ENCODE data around the gene FHDC1.

Gene FHDC1

DNA sequence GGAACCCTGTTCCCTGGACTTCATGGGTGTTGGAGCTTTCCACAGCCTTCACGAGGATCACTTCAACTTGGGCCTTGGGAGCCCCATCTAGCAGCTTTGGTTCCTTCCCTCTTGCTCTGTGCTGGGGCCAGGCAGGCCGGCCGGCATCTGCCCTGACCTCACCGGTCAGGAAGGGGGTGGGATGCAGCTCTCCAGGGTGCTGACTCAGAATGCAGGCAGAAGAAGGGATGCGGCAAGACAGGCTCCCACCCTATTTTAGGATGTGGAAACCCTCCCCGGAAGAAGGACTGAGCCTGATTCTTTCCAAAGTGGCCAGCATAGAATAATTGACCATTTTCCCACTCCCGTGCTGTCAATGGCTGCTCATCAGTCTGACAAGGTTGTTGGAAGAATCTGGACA lies 47.1 kb downstream of the FHDC1 start:
- Histone ChIP-seq H3K4me3 (ENCODE audit: low read depth, low read length) (no peak overlapping the region), H3K79me2 (ENCODE audit: control insufficient read depth, insufficient read depth, low read length, unreplicated experiment) (no peaks in the 10 kb centered on the region), H3K27me3 (ENCODE audit: insufficient read depth, low read length) (peaks cover 47% of the 10 kb centered on the region), H3K4me1 (ENCODE audit: control insufficient read depth, insufficient read depth, low read length, unreplicated experiment) (no peaks in the 10 kb centered on the region), H2AFZ (ENCODE audit: low read length, unreplicated experiment) (no peak overlapping the region), H3K36me3 (ENCODE audit: insufficient read depth, low read length) (no peaks in the 10 kb centered on the region), H3K27ac (ENCODE audit: low read depth, low read length) (no peak overlapping the region)

DNA sequence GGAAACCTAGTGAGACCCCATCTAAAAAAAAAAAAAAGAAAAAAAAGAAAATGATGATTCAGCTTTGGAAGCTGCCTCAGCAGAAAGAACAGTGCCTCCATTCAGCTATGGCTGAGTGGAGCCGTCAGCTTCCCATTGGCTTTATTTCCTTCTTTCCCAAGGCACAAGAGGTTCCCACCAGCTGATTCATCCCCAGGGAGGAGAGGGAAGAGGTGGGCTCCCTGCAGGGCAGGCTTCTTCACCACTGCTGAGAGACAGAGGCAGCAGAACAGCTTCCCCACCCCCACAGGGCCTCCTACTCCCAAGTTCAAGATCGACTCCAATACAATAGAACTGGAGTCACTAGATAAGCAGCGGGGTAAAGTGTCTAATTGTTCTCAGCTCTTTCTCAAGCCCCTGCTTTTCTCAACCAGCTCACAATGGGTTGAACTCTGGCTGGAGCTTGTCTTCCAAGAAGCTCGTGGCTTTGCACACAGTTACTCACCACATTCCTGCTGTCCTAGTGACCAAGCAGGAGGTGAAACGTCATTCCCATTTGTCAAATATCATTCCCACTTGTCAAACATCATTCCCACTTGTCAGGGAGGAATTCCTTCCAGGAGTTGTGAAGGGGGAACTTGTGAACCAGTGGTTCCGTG lies 47.8 kb downstream of the FHDC1 start:
- H3K4me3 ChIP-seq (ENCODE audit: low read depth, low read length): no peak overlapping the region
- H3K36me3 ChIP-seq (ENCODE audit: insufficient read depth, low read length): no peaks in the 10 kb centered on the region
- H2AFZ ChIP-seq (ENCODE audit: low read length, unreplicated experiment): no peak overlapping the region
- H3K27ac ChIP-seq (ENCODE audit: low read depth, low read length): no peak overlapping the region
- H3K27me3 ChIP-seq (ENCODE audit: insufficient read depth, low read length): peaks cover 41% of the 10 kb centered on the region
- H3K79me2 ChIP-seq (ENCODE audit: control insufficient read depth, insufficient read depth, low read length, unreplicated experiment): no peaks in the 10 kb centered on the region
- H3K4me1 ChIP-seq (ENCODE audit: control insufficient read depth, insufficient read depth, low read length, unreplicated experiment): no peaks in the 10 kb centered on the region

DNA sequence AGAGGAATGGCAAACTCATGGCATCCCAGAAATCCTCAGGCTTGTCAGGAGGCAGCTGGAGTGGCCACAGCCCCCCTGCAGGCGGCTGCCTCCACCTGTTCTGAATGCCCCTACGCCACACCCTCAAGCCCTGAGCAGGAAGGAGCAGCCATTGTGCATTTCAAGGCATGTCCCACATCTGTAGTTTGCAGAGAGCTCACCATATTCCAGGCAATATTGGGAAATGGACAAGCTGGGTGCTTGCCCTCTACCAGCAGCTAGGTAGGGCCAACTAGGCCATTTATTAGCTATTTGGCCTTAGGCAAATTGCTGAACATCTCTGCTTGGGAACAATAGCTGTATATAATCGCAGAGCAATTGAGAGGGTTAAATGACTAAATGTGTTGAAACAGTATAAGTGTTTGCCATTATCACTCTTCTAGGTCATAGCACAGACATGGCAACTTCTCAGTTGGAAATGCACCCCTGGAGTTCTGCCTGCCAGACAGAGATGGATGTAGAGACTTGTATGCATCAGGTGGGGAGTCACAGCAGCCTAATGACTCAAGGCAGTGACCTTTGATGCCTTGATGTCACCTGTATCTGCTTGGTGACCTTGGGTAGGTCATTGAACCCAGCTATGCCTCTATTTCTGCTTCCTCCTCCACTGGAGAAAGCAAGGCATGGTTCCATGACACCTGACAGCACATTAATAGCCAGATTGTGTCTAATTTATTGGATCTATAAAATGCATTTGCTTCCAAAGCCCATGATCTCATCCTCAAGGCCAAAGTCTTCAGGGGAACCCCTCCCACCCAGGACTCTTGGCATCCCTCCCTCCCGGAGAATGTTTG lies 52.8 kb downstream of the FHDC1 start:
- H3K4me3 ChIP-seq (ENCODE audit: low read depth, low read length): no peak overlapping the region
- no peak overlapping the region for H2AFZ ChIP-seq (ENCODE audit: low read length, unreplicated experiment)
- peaks cover 11% of the 10 kb centered on the region; the same call in 1 of the 2 replicates for H3K27me3 ChIP-seq (ENCODE audit: insufficient read depth, low read length)
- no peaks in the 10 kb centered on the region for H3K79me2 ChIP-seq (ENCODE audit: control insufficient read depth, insufficient read depth, low read length, unreplicated experiment)
- H3K36me3 ChIP-seq (ENCODE audit: insufficient read depth, low read length): no peaks in the 10 kb centered on the region
- no peaks in the 10 kb centered on the region for H3K4me1 ChIP-seq (ENCODE audit: control insufficient read depth, insufficient read depth, low read length, unreplicated experiment)
- H3K27ac ChIP-seq (ENCODE audit: low read depth, low read length): no peak overlapping the region

DNA sequence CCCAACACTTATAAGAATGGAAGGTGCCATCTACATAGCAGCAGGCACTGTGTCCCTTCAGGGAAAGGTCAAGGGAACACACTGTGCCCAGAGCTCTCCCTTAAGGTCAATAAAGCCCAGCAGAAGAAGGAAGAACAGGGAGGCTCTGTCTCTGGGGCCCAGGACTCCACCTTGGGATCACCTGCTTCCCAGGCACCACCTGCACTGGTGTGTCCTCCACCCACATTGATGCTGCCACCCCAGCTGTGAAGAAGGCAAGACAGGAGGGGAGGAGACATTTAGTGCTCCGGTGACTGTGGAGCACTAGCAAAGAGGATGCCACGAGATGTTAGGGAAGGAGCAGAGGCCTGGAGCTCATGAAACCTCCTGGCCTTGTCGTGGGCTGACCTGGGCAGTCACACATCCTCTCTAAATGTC lies 53.4 kb downstream of the FHDC1 start:
- no peak overlapping the region for H3K4me3 ChIP-seq (ENCODE audit: low read depth, low read length)
- no peaks in the 10 kb centered on the region for H3K4me1 ChIP-seq (ENCODE audit: control insufficient read depth, insufficient read depth, low read length, unreplicated experiment)
- no peak overlapping the region for H2AFZ ChIP-seq (ENCODE audit: low read length, unreplicated experiment)
- no peaks in the 10 kb centered on the region for H3K79me2 ChIP-seq (ENCODE audit: control insufficient read depth, insufficient read depth, low read length, unreplicated experiment)
- H3K36me3 ChIP-seq (ENCODE audit: insufficient read depth, low read length): no peaks in the 10 kb centered on the region
- no peak overlapping the region for H3K27ac ChIP-seq (ENCODE audit: low read depth, low read length)
- H3K27me3 ChIP-seq (ENCODE audit: insufficient read depth, low read length): peaks cover 11% of the 10 kb centered on the region; the same call in 1 of the 2 replicates

DNA sequence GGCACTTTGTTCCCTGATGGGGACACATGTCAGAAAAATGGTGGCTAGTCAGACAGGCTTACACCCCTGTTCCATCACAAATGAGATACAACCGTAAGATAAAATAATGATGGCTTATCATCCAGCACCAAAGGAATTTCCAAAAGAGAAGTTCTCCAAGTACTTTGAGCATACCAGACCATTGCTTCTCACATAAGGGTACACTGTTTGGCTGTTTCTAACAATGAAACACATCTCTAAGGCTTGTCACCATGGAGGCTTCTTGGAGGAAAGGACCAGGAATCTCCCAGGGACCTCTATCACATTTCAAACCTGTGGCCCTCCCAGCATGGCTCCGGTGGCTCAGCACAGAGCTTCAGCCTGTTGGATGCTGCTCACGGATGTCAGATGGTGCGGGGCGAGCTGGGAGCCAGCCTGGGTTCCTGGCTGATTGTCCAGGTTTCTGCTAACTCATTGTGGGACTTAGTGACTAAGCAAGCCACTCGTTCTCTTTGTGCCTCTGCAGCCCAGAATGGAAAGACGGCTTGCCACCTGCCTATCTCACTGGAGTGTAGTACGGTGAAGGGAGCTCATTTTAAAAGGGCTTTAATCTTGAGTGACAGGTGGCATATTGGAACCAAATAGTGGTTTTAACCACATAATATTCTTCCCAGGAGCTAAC lies 54.5 kb downstream of the FHDC1 start:
- Histone ChIP-seq H3K79me2 (ENCODE audit: control insufficient read depth, insufficient read depth, low read length, unreplicated experiment) (no peaks in the 10 kb centered on the region), H3K27me3 (ENCODE audit: insufficient read depth, low read length) (peaks cover 19% of the 10 kb centered on the region), H3K4me1 (ENCODE audit: control insufficient read depth, insufficient read depth, low read length, unreplicated experiment) (no peaks in the 10 kb centered on the region), H3K27ac (ENCODE audit: low read depth, low read length) (no peak overlapping the region), H2AFZ (ENCODE audit: low read length, unreplicated experiment) (no peak overlapping the region), H3K36me3 (ENCODE audit: insufficient read depth, low read length) (no peaks in the 10 kb centered on the region), H3K4me3 (ENCODE audit: low read depth, low read length) (no peak overlapping the region)

DNA sequence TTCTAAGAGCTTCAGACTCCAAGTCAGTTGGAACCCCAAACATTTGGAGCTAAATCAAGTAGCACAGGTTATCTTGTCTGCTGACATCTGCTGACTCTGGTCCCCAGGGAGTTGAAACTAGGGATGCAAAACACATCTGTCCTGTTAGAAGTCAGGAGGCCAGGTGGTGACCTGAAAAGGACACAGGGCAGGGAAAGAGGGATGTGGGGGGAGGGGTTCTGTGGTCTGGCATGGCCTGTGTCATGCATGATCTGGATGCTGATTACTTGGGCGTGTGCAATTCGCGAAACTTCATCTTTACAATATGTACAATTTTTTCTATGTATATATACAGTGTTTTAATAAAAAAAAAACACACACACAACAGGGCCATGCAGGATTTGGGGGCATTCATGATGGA lies 55.3 kb downstream of the FHDC1 start:
- Histone ChIP-seq H3K27me3 (ENCODE audit: insufficient read depth, low read length) (peaks cover 25% of the 10 kb centered on the region), H3K36me3 (ENCODE audit: insufficient read depth, low read length) (no peaks in the 10 kb centered on the region), H2AFZ (ENCODE audit: low read length, unreplicated experiment) (no peak overlapping the region), H3K27ac (ENCODE audit: low read depth, low read length) (no peak overlapping the region), H3K79me2 (ENCODE audit: control insufficient read depth, insufficient read depth, low read length, unreplicated experiment) (no peaks in the 10 kb centered on the region), H3K4me1 (ENCODE audit: control insufficient read depth, insufficient read depth, low read length, unreplicated experiment) (no peaks in the 10 kb centered on the region), H3K4me3 (ENCODE audit: low read depth, low read length) (no peak overlapping the region)

DNA sequence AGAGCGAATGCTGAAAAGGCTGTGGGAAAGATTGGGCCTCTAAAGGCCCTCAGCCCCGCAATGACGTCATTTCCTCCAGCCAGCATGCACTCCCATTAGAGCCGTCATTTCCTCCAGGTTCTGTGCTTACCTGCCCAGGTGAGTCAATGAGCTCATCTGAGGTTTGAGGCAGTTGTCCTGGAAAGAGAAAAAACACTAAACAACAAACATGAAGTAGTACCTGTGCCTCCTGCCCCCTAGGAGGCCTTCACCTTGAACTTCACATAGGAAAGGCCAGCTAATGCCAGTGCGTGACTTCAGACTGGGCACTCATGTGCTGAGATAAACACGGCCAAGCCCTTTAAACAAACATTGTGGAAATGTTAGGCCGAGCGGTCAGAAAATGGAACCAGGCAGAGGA lies 55.9 kb downstream of the FHDC1 start:
- no peak overlapping the region for H2AFZ ChIP-seq (ENCODE audit: low read length, unreplicated experiment)
- H3K4me3 ChIP-seq (ENCODE audit: low read depth, low read length): no peak overlapping the region
- no peak overlapping the region for H3K27ac ChIP-seq (ENCODE audit: low read depth, low read length)

DNA sequence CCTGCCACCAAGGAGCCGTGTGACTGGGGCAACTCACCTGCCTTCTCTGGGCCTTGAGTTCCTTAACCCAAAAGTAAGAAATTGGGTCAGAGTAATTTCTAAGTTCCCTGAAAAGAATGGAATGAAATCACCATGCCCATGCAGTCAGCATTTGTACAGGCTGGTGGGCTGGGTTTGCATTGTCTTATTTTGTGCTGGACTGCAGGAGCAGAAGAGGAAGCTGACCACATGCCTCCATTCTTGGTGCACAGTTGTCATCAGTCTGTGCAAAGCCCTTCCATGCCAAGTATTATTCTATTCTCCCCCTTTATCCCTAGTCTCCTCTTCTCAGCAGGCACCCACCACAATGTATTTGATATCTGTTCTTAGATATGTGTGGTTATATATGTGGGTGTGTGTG lies 56.3 kb downstream of the FHDC1 start:
- H3K27me3 ChIP-seq (ENCODE audit: insufficient read depth, low read length): peaks cover 28% of the 10 kb centered on the region
- no peaks in the 10 kb centered on the region for H3K79me2 ChIP-seq (ENCODE audit: control insufficient read depth, insufficient read depth, low read length, unreplicated experiment)
- no peak overlapping the region for H3K27ac ChIP-seq (ENCODE audit: low read depth, low read length)
- no peaks in the 10 kb centered on the region for H3K4me1 ChIP-seq (ENCODE audit: control insufficient read depth, insufficient read depth, low read length, unreplicated experiment)
- H3K4me3 ChIP-seq (ENCODE audit: low read depth, low read length): no peak overlapping the region
- H2AFZ ChIP-seq (ENCODE audit: low read length, unreplicated experiment): no peak overlapping the region
- no peaks in the 10 kb centered on the region for H3K36me3 ChIP-seq (ENCODE audit: insufficient read depth, low read length)

More for the DNA sequence above, 55.9 kb downstream of the FHDC1 start:
- Histone ChIP-seq H3K4me1 (ENCODE audit: control insufficient read depth, insufficient read depth, low read length, unreplicated experiment) (no peaks in the 10 kb centered on the region), H3K79me2 (ENCODE audit: control insufficient read depth, insufficient read depth, low read length, unreplicated experiment) (no peaks in the 10 kb centered on the region), H3K36me3 (ENCODE audit: insufficient read depth, low read length) (no peaks in the 10 kb centered on the region), H3K27me3 (ENCODE audit: insufficient read depth, low read length) (peaks cover 26% of the 10 kb centered on the region)

DNA sequence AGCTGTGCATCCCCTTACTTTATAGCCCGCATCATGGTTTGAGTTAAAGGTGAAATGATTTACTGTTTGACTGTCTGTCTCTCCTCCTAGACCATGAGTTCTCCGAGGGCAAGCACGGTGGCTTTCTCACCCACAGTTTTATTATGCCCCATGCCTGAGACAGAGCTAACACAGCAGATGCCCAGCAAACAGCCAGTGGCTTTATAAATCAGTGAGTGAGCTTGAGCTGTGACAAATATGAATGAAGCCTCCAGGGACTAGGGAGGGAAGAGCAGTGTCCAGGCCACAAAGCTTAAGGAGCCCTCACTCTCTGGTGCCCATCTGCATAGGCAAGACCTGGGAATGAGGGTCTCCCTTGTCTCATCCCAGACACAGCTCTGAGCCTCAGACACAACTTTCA lies 57.9 kb downstream of the FHDC1 start:
- H3K79me2 ChIP-seq (ENCODE audit: control insufficient read depth, insufficient read depth, low read length, unreplicated experiment): no peaks in the 10 kb centered on the region
- no peak overlapping the region for H3K4me3 ChIP-seq (ENCODE audit: low read depth, low read length)
- peaks cover 41% of the 10 kb centered on the region for H3K27me3 ChIP-seq (ENCODE audit: insufficient read depth, low read length)
- H2AFZ ChIP-seq (ENCODE audit: low read length, unreplicated experiment): no peak overlapping the region
- H3K4me1 ChIP-seq (ENCODE audit: control insufficient read depth, insufficient read depth, low read length, unreplicated experiment): no peaks in the 10 kb centered on the region
- no peaks in the 10 kb centered on the region for H3K36me3 ChIP-seq (ENCODE audit: insufficient read depth, low read length)
- no peak overlapping the region for H3K27ac ChIP-seq (ENCODE audit: low read depth, low read length)

DNA sequence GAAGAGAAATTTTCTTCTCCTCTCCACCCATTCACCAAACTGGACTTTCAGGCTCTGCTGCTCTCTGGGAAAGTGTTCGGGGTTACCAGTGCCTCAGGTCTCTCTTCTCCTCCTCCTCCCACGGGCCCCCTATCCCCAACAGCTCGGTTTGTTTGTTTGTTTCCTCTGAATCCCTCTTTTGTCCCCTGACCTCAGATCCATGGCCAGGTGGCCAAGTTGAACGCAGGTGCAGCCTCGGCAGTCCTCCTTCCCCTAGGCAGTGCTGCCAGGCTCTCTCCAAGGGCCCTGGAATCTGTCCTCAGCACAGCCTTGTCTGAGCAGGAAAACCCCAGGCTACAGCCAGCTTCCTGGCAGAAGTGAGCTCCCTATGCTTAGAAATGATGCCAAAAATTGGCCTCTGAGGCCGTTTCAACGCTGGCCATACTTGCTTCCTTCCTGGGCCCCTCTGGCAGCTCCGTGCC lies 60.0 kb downstream of the FHDC1 start:
- no peak overlapping the region for H2AFZ ChIP-seq (ENCODE audit: low read length, unreplicated experiment)
- H3K36me3 ChIP-seq (ENCODE audit: insufficient read depth, low read length): no peaks in the 10 kb centered on the region
- H3K79me2 ChIP-seq (ENCODE audit: control insufficient read depth, insufficient read depth, low read length, unreplicated experiment): no peaks in the 10 kb centered on the region
- no peak overlapping the region for H3K27ac ChIP-seq (ENCODE audit: low read depth, low read length)
- H3K27me3 ChIP-seq (ENCODE audit: insufficient read depth, low read length): peaks cover 53% of the 10 kb centered on the region; the same call in 1 of the 2 replicates
- no peak overlapping the region for H3K4me3 ChIP-seq (ENCODE audit: low read depth, low read length)
- no peaks in the 10 kb centered on the region for H3K4me1 ChIP-seq (ENCODE audit: control insufficient read depth, insufficient read depth, low read length, unreplicated experiment)

Measured in ACC112 (cell line).